Activated T-cell treated with anti-CD3 and anti-CD28 coated beads, Interleukin-2, amount 50 U/mL, for 72 hours (primary cell): ENCODE measurements around the gene POLR2L. TPM values are rescaled to one million over a fixed set of nuclear protein-coding genes. Genes with fewer than 3 reads are reported as not detected.

Source experiments
- ATAC-seq, 2 donors: fragments of 150-1000 bp; cut with Tn5 transposase; replicated peaks in 1 of 2; 2 replicates each; pipeline ENCODE4 v1.10.0; 2021; ENCODE audit warnings: moderate library complexity in 2 of 2, mild to moderate bottlenecking in 1 of 2
- DNase-seq, 2 donors: peaks; one replicate each; pipeline ENCODE4 v3.0.0; 2021 to 2022; ENCODE audit warnings: mixed read lengths in 1 of 2
- H3K27ac Mint-ChIP-seq: one replicate; pipeline ENCODE4 v1.8.0; 2022; ENCODE audit warnings: mild to moderate bottlenecking, moderate library complexity, mixed read lengths
- H3K27me3 Mint-ChIP-seq: one replicate; pipeline ENCODE4 v1.8.0; 2022; ENCODE audit warnings: low read depth, mixed read lengths
- H3K36me3 Mint-ChIP-seq, 2 donors: one replicate each; pipeline ENCODE4 v1.8.0; 2022; ENCODE audit warnings: mixed read lengths in 2 of 2, mild to moderate bottlenecking in 1 of 2; ENCODE audit not compliant: insufficient read depth in 2 of 2
- H3K4me1 Mint-ChIP-seq: one replicate; pipeline ENCODE4 v1.8.0; 2022; ENCODE audit warnings: low read depth, mixed read lengths
- H3K4me3 Mint-ChIP-seq, 2 donors: one replicate each; pipeline ENCODE4 v1.8.0; 2022; ENCODE audit warnings: mild to moderate bottlenecking in 2 of 2, mixed read lengths in 2 of 2, moderate library complexity in 2 of 2
- H3K9me3 Mint-ChIP-seq, 2 donors: one replicate each; pipeline ENCODE4 v1.8.0; 2022; ENCODE audit warnings: mixed read lengths in 2 of 2
- total RNA-seq, 2 donors: library from RNA; stranded (reverse); gene quantifications; one replicate each; pipeline ENCODE4 v1.2.3, GENCODE V29; 2022

Gene POLR2L
- 10 to 100 TPM; 28.2 to 30.9 TPM for total RNA-seq

GRCh38 chr11:842370-843002 lies at the start of gene POLR2L, which contains the start of gene TSPAN4:
Gene POLR2L, minus strand, starts transcription at chr11:842529. Its CDS starts 21 bp downstream, at chr11:842508.
Gene TSPAN4, plus strand, starts transcription at chr11:842852. Its CDS starts 7,453 bp downstream, at chr11:850305.
- no peaks in the 10 kb centered on the region for H3K27me3 Mint-ChIP-seq
- peaks cover 0 to 4% of the 10 kb centered on the region in 2 donors for H3K36me3 Mint-ChIP-seq
- H3K4me3 Mint-ChIP-seq = peak within 1 kb of the TSS; percentile 86 to 88
- peak within 1 kb of the TSS; percentile 79 for H3K27ac Mint-ChIP-seq
- ATAC-seq (peak; percentile 79 to 84), DNase-seq (peak; percentile 93 to 94)
- H3K9me3 Mint-ChIP-seq = no peaks in the 10 kb centered on the region
- peaks cover 25% of the 10 kb centered on the region for H3K4me1 Mint-ChIP-seq

GRCh38 chr11:890794-891540 lies 48.6 kb upstream of the POLR2L start:
- Mint-ChIP-seq H3K27ac (no peak overlapping the region), H3K4me3 (no peak overlapping the region), H3K9me3 (no peaks in the 10 kb centered on the region), H3K4me1 (no peaks in the 10 kb centered on the region), H3K27me3 (no peaks in the 10 kb centered on the region), H3K36me3 (peaks cover 0 to 4% of the 10 kb centered on the region in 2 donors)
- DNase-seq (no peak), ATAC-seq (no peak)

DNA sequence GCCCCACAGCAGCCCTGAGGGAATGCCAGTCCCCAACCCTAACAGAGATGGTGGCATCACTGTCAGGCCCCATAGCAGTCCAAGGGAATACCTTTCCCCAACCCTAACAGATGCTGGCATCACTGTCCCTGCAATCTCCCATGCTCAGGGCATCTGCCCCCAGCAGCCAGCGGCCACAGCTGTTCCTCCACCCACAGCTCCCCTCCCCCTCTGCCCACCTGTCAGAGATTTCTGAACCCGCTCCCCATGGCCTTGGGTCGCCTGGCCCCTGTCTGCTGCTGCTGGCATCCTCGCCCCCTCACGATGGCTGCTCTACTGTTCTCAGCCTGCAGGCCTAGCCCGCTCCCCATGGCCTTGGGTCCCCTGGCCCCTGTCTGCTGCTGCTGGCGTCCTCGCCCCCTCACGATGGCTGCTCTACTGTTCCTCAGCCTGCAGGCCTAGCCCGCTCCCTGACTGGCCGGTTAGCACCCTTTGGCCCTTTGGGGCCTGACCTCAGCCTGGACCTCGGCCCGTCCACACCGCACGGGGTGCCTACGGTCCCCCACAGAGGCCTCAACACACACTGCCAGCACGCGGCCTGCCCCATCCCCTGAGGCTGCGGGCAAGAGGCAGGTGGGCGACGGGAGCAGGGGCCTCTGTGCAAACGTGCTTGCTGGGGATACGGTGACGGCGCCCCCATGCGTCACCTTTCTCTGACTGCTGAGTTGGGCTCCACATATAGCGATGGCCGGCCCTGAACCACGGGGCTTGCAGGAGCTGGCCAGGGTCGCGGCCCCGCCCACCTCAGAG lies 47.6 kb upstream of the POLR2L start:
- Mint-ChIP-seq H3K27me3 (no peaks in the 10 kb centered on the region), H3K9me3 (no peaks in the 10 kb centered on the region), H3K27ac (no peak overlapping the region), H3K4me1 (no peaks in the 10 kb centered on the region), H3K4me3 (no peak overlapping the region), H3K36me3 (peaks cover 0 to 4% of the 10 kb centered on the region in 2 donors)
- ATAC-seq = no peak
- no peak for DNase-seq

DNA sequence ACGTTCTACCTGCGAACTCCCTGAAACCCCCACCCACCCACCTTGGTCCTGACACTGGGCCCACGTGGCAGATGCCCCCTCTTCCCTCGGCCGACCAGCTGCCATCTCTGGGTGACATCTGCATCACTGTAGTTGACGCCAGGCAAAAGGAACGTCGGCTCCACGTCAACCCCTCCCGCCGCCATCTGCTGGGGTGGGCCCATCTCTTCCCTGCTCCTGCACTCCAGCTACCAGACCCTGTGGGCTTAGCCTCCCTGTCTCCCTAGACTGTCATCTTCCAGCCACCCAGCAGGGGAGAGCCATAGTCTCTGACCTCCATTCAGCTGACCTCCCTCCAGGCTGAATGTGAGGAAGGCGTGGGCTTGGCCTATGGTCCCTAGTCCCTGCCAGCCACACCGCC lies 46.9 kb upstream of the POLR2L start:
- ATAC-seq = no peak
- H3K4me3 Mint-ChIP-seq = no peak overlapping the region
- H3K9me3 Mint-ChIP-seq = no peaks in the 10 kb centered on the region
- H3K36me3 Mint-ChIP-seq = peaks cover 0 to 4% of the 10 kb centered on the region in 2 donors
- no peaks in the 10 kb centered on the region for H3K4me1 Mint-ChIP-seq
- H3K27me3 Mint-ChIP-seq = no peaks in the 10 kb centered on the region
- DNase-seq = no peak
- H3K27ac Mint-ChIP-seq = no peak overlapping the region

DNA sequence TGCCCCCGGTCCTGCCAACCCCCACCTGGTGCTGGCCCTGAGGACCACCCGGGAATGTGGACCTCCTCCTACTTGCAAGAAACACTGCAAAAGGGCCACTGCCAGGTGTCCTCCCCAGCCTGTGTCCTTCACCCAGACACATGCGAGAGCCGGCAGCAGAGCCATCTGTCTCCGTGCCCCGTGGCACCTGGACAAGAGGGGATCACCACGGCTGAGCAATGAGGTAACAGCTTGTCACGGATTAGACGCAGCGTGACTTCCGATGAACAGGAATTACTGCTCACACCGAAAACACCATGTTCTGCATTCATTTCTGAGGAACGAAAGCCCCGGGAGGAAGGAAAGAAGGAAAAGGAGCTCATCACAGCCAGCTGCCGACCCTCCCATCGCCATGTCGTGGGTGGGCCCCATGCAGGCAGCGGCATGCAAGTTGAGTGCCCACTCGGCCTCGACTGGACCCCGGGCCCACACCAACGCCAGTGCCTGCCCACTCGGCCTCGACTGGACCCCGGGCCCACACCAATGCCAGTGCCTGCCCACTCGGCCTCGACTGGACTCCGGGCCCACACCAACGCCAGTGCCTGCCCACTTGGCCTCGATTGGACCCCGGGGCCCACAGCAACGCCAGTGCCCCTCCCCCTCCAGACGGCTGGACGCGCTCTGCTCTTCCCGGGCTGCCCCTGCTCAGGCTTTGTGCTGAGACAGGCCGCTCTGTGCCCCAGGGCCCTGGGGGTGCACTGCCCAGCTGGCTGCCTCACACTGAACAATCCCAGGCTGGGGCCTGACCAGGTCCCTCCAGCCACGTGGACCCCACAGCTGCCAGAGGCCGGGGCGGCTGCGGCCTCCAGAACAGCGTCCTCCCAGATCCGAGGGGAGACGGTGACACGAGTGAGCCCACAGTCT lies 46.2 kb upstream of the POLR2L start:
- Mint-ChIP-seq H3K27me3 (no peaks in the 10 kb centered on the region), H3K4me3 (no peak overlapping the region), H3K36me3 (peaks cover 0 to 4% of the 10 kb centered on the region in 2 donors), H3K27ac (no peak overlapping the region), H3K4me1 (no peaks in the 10 kb centered on the region), H3K9me3 (no peaks in the 10 kb centered on the region)
- DNase-seq (no peak), ATAC-seq (no peak)

DNA sequence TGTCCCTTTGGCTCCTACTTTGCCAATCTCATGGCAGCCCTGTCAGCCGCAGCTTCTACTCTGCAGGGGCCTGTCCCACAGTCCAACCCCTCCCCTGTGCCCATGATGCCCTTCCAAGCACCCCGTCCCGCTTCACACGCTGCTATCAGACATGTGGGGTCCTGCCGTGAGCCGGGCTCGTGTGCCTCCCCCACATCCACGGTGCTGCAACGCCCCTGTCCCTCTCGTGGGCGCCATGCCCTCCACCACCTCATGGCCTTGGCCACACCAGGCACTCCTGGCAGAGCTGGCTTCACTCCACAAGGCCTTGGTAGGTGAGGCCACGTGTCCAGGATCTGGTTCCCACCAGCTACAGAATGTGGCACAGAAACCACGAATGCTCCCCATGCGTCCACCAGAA lies 45.3 kb upstream of the POLR2L start:
- H3K36me3 Mint-ChIP-seq = peaks cover 0 to 4% of the 10 kb centered on the region in 2 donors
- H3K27ac Mint-ChIP-seq = no peak overlapping the region
- no peaks in the 10 kb centered on the region for H3K9me3 Mint-ChIP-seq
- DNase-seq = no peak
- H3K4me3 Mint-ChIP-seq = no peak overlapping the region
- no peak for ATAC-seq
- H3K4me1 Mint-ChIP-seq = no peaks in the 10 kb centered on the region
- no peaks in the 10 kb centered on the region for H3K27me3 Mint-ChIP-seq

- peaks cover 0 to 9% of the 10 kb centered on the region in 2 donors for H3K36me3 Mint-ChIP-seq
- H3K4me3 Mint-ChIP-seq = no peak overlapping the region
- no peaks in the 10 kb centered on the region for H3K4me1 Mint-ChIP-seq
- ATAC-seq (no peak), DNase-seq (no peak)
- H3K9me3 Mint-ChIP-seq = no peaks in the 10 kb centered on the region
- H3K27me3 Mint-ChIP-seq = no peaks in the 10 kb centered on the region
- H3K27ac Mint-ChIP-seq = no peak overlapping the region
Observed at GRCh38 chr11:886568-886967, 44.2 kb upstream of the POLR2L start.

DNA sequence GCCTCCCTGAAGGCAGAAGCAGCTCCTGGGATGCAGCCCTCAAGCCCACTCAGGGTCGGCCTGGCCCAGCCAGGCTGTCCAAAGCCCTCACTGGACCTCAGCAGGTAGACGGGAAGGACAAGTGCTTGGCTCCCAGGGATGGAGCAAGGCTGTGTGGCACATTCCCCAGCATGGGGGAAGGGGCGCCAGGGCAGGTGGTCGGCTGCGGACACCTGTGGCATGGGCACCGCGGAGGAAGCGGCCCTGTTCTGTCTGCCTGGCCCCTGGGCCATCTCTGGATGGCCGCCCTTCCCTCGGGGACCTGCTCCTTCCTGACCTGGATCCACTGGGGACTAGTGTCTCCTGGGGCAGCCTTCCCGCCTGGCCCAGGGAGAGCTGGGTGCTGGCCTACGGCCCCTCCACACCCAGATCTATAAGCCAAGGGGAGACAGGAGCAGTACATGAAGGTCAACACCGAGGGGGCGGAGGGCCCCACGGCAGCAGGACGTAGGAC lies 42.3 kb upstream of the POLR2L start:
- Mint-ChIP-seq H3K4me3 (no peak overlapping the region), H3K27me3 (no peaks in the 10 kb centered on the region), H3K27ac (no peak overlapping the region), H3K4me1 (no peaks in the 10 kb centered on the region), H3K36me3 (peaks cover 0 to 13% of the 10 kb centered on the region in 2 donors), H3K9me3 (no peaks in the 10 kb centered on the region)
- no peak for ATAC-seq
- no peak for DNase-seq

- Mint-ChIP-seq H3K4me3 (no peak overlapping the region), H3K4me1 (no peaks in the 10 kb centered on the region), H3K27ac (no peak overlapping the region), H3K36me3 (peaks cover 0 to 11% of the 10 kb centered on the region in 2 donors), H3K27me3 (no peaks in the 10 kb centered on the region), H3K9me3 (no peaks in the 10 kb centered on the region)
- DNase-seq = no peak
- no peak for ATAC-seq
Observed at GRCh38 chr11:883527-883926, 41.2 kb upstream of the POLR2L start.

GRCh38 chr11:882596-882995 lies 40.3 kb upstream of the POLR2L start:
- no peaks in the 10 kb centered on the region for H3K9me3 Mint-ChIP-seq
- H3K27me3 Mint-ChIP-seq = no peaks in the 10 kb centered on the region
- peaks cover 0 to 13% of the 10 kb centered on the region in 2 donors for H3K36me3 Mint-ChIP-seq
- ATAC-seq (no peak), DNase-seq (no peak)
- H3K4me1 Mint-ChIP-seq = no peaks in the 10 kb centered on the region
- no peak overlapping the region for H3K4me3 Mint-ChIP-seq
- no peak overlapping the region for H3K27ac Mint-ChIP-seq

GRCh38 chr11:880447-880846 lies 38.1 kb upstream of the POLR2L start:
- ATAC-seq = no peak
- H3K4me3 Mint-ChIP-seq = no peak overlapping the region
- H3K4me1 Mint-ChIP-seq = no peaks in the 10 kb centered on the region
- no peak for DNase-seq
- H3K9me3 Mint-ChIP-seq = no peaks in the 10 kb centered on the region
- no peaks in the 10 kb centered on the region for H3K27me3 Mint-ChIP-seq
- no peak overlapping the region for H3K27ac Mint-ChIP-seq
- peaks cover 0 to 10% of the 10 kb centered on the region in 2 donors for H3K36me3 Mint-ChIP-seq

- no peaks in the 10 kb centered on the region for H3K27me3 Mint-ChIP-seq
- ATAC-seq (no peak), DNase-seq (peak; percentile 12 to 36)
- H3K36me3 Mint-ChIP-seq = peaks cover 0 to 10% of the 10 kb centered on the region in 2 donors
- no peaks in the 10 kb centered on the region for H3K9me3 Mint-ChIP-seq
- no peak overlapping the region for H3K27ac Mint-ChIP-seq
- H3K4me3 Mint-ChIP-seq = no peak overlapping the region
- no peaks in the 10 kb centered on the region for H3K4me1 Mint-ChIP-seq
Observed at GRCh38 chr11:877565-877964, 35.2 kb upstream of the POLR2L start.
